Left lobe of liver (tissue), 2 donors: ENCODE measurements around the gene NFKB1. TPM values are rescaled to one million over a fixed set of nuclear protein-coding genes. Genes with fewer than 3 reads are reported as not detected.
"Not testable (repeated sequence)": the region's sequence is repeated elsewhere in the genome, so short reads cannot be mapped to it uniquely, and the experiment has no call there.

Source experiments
- ATAC-seq: fragments of 200-7000 bp; cut with Tn5 transposase; one replicate; pipeline ENCODE4 v1.9.1; 2020; ENCODE audit warnings: mild to moderate bottlenecking, moderate library complexity
- DNase-seq: peaks from one replicate; pipeline ENCODE4 v3.0.0-alpha.2; 2020; ENCODE audit warnings: low spot score
- total RNA-seq: library from RNA; stranded (reverse); gene quantifications from one replicate; pipeline ENCODE4 v1.2.1, GENCODE V29; 2021
- donor health status: DM: no; HTN: no; CAD: no; lungs with moderate emphysema.
- donor health status: DM: no; HTN: yes; CAD: no.

The NFKB1 gene
- 15.6 TPM for total RNA-seq

DNA sequence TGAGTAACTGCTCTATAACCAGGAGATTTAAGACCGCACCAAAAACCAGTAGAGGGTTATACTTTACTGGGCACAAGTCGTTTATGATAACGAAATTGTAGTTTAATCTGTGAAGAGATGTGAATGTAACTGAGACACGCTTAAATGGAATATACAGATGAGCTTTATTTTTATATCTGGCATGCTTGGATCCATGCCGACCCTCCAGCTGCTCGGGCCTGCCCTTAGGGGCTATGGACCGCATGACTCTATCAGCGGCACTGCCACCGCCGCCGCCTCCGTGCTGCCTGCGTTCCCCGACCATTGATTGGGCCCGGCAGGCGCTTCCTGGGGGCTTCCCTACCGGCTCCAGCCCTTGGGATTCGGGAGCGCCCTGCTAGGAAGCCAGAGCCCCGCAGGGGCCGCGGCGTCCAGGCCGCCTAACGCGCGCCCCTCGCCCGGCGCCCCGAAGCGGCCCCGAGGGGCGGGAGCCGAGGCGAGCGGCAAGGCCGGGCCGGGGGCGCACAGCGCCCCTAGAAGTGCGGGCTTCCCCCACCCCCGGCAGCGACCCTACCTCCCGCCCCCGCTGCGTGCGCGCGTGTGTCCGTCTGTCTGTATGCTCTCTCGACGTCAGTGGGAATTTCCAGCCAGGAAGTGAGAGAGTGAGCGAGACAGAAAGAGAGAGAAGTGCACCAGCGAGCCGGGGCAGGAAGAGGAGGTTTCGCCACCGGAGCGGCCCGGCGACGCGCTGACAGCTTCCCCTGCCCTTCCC lies at the start of gene NFKB1:
Gene NFKB1, plus strand, starts transcription at position 664 of the 751 bp plus-strand sequence. CDS start 24,160 bp downstream, outside the sequence.
- ATAC-seq (peak; percentile 51), DNase-seq (peak; percentile 77)

GRCh38 chr4:102452854-102453253 lies 48.3 kb upstream of the NFKB1 start:
- no peak for DNase-seq
- no peak for ATAC-seq

DNA sequence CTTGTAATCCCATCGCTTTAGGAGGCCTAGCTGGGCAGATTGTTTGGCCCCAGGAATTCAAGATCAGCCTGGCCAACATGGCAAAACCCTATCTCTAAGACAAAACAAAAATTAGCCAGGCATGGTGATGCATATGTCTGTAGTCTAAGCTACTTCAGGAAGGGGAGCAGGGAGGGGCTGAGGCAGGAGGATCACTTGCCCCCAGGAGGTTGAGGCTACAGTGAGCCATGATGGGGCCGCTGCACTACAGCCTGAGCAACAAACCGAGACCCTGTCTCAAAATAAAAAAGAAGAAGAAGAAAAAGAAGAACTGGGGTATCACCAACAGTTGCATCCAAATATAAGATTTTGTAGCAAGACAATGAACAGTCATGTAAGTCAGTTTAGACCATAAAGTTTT lies 47.3 kb upstream of the NFKB1 start:
- DNase-seq, result no peak
- ATAC-seq, result no peak

DNA sequence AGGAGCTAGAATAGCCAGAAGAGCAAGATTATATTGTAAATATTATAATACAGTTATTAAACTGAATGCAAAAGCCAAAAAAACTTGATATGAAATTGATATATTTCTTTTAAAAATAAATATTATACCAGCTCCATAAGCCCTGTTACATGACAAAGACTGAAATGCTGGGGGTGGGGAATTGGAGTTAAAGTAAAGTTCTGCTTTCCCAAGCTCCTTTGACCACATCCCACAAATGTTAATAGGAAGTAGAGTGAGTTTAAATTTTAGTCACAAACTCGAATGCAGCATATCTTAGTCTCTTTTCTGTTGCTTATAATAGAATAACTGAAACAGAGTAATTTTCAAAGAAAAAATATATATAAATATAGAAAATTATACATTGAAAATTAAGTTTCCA lies 46.9 kb upstream of the NFKB1 start:
- no peak for ATAC-seq

GRCh38 chr4:102454981-102455685 lies 46.0 kb upstream of the NFKB1 start:
- no peak for DNase-seq

More for the DNA sequence above, 46.9 kb upstream of the NFKB1 start:
- no peak for DNase-seq

GRCh38 chr4:102455750-102456149 lies 45.4 kb upstream of the NFKB1 start:
- DNase-seq (no peak), ATAC-seq (no peak)

More at GRCh38 chr4:102454981-102455685, 46.0 kb upstream of the NFKB1 start:
- no peak for ATAC-seq

- DNase-seq (no peak), ATAC-seq (no peak)
Observed at GRCh38 chr4:102466298-102466697, 34.9 kb upstream of the NFKB1 start.

GRCh38 chr4:102469806-102470205 lies 31.4 kb upstream of the NFKB1 start:
- no peak for DNase-seq
- ATAC-seq, result no peak

- ATAC-seq (no peak), DNase-seq (no peak)
Observed at GRCh38 chr4:102472441-102473013, 28.6 kb upstream of the NFKB1 start.

GRCh38 chr4:102473476-102473875 lies 27.7 kb upstream of the NFKB1 start:
- DNase-seq (no peak), ATAC-seq (no peak)

GRCh38 chr4:102474736-102475504 lies 26.2 kb upstream of the NFKB1 start:
- DNase-seq (no peak), ATAC-seq (no peak)

DNA sequence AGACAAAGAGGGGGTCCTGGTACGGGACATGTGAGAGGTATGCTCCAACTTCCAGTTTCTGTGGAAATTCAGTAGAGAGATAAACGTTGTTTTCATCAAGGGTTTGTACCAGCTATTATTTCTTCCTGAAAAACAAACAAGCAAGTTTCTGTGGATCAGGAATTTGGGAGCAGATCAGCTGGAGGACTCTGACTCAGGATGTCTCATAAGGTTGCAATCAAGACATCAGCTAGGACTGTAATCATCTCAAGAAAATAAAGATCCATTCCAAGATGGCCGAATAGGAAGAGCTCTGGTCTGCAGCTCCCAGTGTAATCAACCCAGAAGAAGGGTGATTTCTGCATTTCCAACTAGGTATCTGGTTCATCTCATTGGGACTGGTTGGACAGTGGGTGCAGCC lies 23.5 kb upstream of the NFKB1 start:
- no peak for ATAC-seq
- DNase-seq, result no peak

DNA sequence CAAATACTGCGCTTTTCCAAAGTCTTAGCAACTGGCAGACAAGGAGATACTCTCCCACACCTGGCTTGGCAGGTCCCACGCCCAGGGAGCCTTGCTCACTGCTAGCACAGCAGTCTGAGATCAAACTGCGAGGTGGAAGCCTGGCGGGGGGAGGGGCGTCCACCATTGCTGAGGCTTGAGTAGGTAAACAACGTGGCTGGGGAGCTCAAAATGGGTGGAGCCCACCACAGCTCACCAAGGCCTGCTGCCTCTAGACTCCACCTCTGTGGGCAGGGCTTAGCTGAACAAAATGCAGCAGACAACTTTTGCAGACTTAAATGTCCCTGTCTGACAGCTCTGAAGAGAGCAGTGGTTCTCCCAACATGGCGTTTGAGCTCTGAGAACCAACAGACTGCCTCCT lies 23.0 kb upstream of the NFKB1 start:
- DNase-seq (no peak), ATAC-seq (no peak)

DNA sequence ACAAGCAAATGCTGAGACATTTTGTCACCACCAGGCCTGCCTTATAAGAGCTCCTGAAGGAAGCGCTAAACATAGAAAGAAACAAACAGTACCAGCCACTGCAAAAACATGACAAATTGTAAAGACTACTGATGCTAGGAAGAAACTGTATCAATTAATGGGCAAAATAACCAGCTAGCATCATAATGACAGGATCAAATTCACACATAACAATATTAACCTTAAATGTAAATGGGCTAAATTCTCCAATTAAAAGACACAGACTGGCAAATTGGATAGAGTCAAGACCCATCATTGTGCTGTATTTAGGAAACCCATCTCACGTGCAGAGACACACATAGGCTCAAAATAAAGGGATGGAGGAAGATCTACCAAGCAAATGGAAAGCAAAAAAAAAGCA lies 21.3 kb upstream of the NFKB1 start:
- DNase-seq, result not testable (repeated sequence)

DNA sequence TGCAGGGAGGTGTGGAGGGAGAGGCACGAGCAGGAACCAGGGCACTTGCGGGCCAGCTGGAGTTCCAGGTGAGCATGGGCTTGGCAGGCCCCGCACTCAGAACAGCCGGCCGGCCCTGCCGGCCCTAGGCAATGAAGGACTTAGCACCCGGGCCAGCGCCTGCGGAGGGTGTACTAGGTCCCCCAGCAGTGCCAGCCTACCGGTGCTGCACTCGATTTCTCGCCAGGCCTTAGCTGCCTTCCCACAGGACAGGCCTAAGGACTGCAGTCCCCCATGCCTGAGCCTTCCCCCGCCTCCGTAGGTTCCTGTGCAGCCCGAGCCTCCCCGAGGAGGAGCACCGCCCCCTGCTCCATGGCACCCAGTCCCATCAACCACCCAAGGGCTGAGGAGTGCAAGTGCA lies 18.0 kb upstream of the NFKB1 start:
- DNase-seq (no peak), ATAC-seq (no peak)

More for the DNA sequence above, 21.3 kb upstream of the NFKB1 start:
- ATAC-seq, result not testable (repeated sequence)

DNA sequence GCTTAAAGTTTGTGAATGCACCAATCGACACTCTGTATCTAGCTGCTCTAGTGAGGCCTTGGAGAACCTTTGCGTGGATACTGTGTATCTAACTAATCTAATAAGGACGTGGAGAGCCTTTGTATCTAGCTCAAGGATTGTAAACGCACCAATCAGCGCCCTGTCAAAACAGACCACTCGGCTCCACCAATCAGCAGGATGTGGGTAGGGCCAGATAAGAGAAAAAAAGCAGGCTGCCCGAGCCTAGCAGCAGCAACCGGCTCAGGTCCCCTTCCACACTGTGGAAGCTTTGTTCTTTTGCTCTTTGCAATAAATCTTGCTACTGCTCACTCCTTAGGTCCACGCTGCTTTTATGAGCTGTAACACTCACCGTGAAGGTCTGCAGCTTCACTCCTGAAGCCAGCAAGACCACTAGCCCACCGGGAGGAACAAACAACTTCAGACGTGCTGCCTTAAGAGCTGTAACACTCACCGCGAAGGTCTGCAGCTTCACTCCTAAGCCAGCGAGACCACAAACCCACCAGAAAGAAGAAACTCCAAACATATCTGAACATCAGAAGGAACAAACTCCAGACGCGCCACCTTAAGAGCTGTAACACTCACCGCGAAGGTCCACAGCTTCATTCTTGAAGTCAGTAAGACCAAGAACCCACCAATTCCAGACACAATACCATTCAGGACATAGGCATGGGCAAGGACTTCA lies 17.0 kb upstream of the NFKB1 start:
- ATAC-seq, DNase-seq: not testable (repeated sequence)

GRCh38 chr4:102492531-102493241 lies 8.5 kb upstream of the NFKB1 start:
- DNase-seq (no peak), ATAC-seq (no peak)

- no peak for DNase-seq
- no peak for ATAC-seq
Observed at GRCh38 chr4:102493257-102493656, 7.9 kb upstream of the NFKB1 start.

DNA sequence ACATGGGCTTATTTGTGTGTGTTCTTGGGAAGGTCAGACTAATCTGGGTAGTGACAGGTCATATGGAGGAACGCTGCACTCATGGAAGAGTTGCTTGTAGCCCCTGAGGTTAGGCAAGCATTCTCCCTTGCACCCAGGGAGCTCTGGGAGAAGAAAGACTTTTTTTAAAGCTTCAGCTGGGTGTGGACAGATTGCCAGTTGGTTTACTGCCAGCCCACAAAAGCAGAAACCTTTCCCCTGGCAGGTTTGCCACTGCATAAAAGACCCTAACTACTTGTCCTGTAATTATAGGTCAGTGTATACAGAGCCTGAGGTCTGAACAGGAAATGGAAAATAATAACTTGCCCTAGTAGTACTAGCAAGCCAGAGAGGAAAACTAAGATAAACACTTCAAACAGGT lies 7.4 kb upstream of the NFKB1 start:
- ATAC-seq, result no peak
- DNase-seq, result no peak

DNA sequence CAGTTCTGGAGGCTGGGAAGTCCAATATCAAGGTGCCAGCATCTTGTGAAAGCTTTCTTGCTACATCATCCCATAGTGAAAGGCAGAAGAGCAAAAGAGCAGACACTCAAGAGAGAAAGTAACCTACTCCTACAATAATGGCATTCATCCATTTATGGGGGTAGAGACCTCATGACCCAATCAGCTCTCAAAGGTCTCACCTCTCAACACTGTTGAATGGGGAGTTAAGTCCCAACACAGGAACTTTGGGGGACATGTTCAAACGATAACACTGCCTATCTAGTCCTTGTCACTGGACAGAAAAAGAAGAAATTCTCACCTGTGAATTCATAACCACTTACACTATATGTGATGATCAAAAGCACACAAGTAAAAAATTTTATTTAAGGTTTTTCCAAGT lies 6.6 kb upstream of the NFKB1 start:
- DNase-seq (no peak), ATAC-seq (no peak)
